Stimulated activated CD4-positive, alpha-beta T cell treated with anti-CD3 and anti-CD28 coated beads, TNF-alpha, amount 100 ng/mL, for 1 hour (primary cell): ENCODE data around the gene CHST3.

ENCODE experiments used
- DNase-seq, 3 donors: peaks; one replicate each; pipeline ENCODE4 v3.0.0-alpha.2; 2020; ENCODE audit warnings: low read depth in 3 of 3, low spot score in 1 of 3

The CHST3 gene

GRCh38 chr10:72009425-72010081 lies 45.4 kb downstream of the CHST3 start:
- no peak for DNase-seq

DNA sequence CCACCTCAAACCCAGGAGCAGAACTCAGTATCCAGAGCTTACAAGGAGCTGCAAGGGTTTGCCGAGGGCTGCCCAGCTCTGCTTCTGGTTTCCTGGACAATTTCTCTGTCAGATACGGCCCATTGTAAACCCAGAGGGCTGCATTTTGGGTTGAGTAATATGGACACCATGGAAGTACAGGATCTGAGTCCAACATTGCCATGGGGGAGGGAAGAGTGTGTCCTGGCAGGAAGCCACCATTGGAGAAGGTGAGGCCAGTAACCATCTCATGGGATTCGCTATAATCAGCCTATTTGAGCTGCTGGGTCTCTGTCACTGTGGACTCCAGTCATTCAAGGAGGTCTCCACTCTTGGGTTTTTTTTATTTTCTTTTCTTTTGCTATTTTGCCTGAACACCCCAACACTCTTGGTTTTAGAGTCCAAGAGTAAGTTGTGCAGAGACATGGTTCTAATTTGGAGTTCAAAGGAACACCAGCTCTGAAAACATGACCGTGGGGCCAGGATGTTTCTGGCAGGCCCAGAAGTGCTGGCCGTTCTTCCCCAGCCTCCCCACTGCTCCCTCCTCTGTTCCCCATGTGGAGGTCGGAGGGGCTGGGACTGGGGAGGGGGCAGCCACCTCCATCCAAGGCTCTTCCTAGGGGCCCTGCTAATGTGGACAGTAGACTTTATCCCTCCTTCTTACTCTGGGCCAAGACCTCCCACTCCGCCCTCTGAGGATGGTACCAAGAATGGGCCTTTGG lies 46.2 kb downstream of the CHST3 start:
- DNase-seq: no peak

DNA sequence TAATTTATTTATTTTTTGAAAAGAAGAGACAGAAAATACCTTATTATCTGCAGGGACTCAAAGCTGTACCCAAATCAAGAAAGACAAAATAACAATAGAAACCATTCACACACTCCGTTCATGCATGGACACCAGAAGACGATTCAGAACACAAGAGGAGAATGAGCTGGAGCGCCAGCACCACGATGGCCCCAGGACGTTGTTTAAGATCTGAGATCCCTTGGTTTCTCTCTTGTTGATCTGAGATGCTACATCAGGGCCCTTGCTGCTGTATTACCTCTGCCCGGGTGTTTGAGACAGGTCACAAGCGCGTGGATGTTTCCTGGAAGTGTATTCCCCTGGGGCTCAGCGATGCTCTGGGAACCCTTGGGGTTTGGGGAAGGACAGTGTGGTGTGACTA lies 46.8 kb downstream of the CHST3 start:
- no peak for DNase-seq

DNA sequence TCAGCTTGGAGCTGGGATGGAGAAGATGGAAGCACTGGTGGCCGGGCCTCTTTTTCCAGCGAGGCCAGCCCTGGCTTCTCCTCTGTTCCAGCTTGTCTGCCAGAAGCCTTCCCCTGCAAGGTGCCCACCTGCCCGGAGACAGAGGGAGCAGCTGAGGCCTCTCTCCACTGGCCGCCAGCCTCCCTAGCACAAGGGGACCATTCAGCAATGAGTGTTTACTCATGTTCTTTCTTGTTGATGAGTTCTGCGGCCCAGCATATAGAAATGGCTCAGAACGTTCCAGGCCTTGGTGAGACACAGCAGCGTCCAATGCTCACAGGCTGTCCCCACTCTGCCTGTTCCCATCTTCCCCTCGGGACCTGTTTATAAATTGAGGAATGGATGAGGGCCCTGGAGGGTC lies 47.3 kb downstream of the CHST3 start:
- DNase-seq: no peak

GRCh38 chr10:72011976-72012512 lies 47.8 kb downstream of the CHST3 start:
- DNase-seq: no peak

DNA sequence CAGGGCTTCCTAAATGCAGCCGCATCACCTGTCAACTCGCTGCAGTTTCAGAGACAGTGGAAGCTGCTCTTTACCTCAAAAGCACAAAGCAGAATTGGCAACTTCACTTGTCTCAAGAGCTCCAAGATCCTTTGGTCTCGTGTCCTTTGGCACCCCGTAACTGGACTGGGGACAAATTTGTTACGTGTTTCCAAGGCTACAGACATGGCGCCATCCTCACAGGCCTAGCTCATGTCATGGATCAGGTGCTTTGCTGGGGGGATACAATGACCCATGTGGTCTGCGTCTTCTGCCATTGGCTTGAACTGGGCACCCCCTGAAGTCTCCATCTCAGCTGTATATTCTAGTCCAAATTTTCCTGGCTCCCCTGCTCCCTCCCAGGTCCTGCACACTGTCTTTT lies 48.6 kb downstream of the CHST3 start:
- DNase-seq: no peak

DNA sequence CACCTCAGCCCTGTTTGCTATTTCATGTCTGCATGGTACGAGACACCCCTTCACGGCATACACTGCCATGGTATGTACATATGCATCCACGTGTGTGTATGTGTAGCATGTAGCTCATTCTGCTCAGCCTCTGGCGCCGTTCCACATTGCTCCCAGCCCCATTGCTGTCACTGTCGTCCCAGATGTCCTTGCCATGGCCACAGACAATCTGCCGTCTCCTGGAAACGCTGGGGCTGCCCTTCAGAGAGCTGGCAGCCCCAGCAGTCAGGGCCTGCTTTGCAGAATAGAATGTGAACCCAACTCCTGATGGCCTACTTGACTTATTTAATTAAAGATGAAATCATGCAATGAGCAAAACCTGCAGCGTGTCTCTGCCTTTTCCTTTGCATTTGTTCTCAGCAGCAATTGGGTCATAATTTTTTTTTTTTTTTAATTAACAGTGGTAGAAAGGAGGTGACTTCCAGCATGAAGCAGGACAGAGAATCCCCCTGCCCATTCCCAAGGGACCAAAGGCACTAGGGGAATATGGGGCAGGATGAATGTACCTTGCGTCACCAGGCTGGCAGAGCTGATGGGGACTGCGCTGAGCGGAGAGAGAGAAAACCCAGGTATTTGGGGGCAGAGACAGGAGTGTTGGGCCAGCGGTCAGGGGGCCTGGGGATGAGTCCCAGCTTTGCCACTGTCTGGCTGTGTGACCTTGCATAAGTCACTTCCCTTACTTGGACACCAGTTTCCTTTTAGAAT lies 49.2 kb downstream of the CHST3 start:
- no peak for DNase-seq

DNA sequence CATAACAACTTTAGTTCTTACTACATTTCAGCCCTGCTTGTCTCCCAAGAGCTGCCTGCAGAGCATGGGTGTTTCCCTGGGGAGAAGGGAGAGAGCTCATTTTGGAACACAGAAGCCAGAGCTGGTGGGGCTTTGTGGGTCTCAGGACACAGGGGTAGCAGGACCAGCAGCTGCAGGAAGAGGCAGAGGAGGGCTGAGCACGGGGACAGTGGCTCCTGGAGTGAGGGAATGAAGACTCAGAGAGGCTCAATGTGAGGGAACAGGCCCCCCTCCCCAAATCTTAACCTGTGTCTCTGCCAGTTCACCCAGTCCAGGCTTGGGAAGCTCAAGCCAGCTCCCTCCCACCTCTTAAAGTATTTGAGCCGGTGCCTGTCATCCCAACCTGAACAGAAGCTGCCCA lies 50.0 kb downstream of the CHST3 start:
- DNase-seq: no peak

DNA sequence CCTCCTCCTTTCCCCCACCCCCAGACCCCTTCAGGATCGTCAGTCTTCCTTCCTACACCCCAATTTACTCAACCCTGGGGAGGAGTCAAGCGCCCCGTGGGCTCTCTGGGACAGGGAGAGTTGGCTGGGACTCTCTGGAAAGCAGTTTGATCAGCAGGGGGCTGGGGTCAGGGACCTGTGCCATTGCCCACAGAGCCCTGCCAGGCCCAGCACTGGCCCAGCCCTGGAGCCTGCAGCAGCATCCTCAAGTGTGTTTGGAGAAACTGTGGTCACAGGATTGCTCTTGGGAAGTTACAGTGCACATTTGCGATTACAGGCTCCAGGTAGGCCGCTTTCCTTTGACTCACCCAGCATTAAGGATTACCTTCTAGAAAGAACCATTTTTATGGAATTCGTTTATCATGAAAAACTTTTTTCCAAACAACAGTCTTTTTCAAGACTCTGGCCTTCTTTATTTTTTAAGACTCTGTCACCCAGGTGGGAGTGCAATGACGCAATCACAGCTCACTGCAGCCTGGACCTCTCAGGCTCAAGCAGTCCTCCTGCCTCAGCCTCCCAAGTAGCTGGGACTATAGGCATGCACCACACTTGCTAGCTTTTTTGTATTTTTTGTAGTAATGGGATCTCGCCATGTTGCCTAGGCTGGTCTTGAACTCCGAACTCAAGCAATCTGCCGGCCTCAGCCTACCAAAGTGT lies 50.7 kb downstream of the CHST3 start:
- DNase-seq: no peak

- DNase-seq: no peak
These were observed 51.6 kb downstream of the CHST3 start for GRCh38 chr10:72015841-72016240.

GRCh38 chr10:72016608-72017300 lies 52.6 kb downstream of the CHST3 start:
- no peak for DNase-seq

DNA sequence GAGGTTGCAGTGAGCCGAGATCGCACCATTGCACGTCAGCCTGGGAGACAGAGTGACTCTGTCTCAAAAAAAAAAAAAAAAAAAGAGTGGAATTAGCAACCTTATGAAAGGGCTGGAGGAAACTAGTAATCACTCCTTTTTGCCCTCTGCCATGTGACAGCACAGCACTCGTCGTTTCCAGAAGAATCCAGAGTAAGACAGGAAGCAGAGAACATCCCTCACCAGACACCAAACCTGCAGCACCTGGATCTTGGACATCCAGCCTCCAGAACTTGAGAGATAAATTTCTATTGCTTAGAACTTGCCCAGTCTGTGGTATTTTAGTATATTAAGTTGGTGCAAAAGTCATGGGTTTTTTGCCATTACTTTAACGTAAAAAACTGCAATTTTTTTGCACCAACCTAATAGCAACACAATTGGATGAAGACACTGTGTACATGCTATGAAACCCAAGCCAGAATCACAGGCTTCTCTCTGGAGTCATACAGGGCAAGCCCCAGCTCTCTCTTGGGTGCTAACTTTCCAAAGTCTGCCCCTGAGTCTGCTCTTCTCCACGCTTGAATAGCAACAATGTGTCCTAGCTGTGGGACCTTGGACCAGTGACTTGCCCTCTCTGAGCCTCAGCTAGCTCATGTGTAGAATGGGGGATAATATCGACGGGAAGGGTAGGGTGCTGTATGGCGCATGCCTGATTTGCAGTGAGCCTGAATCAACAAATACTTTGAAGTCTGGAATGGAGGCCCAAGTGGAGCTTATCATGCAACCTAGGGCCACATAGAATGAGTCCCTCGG lies 55.1 kb downstream of the CHST3 start:
- no peak for DNase-seq

- DNase-seq: no peak
These were observed 57.0 kb downstream of the CHST3 start for GRCh38 chr10:72020914-72021809.

DNA sequence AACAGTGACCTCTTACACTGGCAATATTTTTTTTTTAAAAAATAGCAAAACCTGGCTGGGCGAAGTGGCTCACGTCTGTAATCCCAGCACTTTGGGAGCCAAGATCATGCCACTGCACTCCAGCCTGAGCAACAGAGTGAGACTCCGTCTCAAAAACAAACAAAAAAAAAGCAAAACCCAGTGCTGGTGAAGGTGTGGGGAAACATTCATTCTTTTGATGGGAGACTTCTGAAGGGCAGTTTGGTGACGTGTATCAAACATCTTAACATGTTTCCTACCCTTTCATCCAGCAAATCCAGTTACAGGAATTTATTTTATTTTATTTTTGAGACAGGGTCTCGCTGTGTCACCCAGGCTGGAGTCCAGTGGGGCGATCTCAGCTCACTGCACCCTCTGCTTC lies 58.0 kb downstream of the CHST3 start:
- no peak for DNase-seq

- no peak for DNase-seq
These were observed 60.4 kb downstream of the CHST3 start for GRCh38 chr10:72024596-72024995.

DNA sequence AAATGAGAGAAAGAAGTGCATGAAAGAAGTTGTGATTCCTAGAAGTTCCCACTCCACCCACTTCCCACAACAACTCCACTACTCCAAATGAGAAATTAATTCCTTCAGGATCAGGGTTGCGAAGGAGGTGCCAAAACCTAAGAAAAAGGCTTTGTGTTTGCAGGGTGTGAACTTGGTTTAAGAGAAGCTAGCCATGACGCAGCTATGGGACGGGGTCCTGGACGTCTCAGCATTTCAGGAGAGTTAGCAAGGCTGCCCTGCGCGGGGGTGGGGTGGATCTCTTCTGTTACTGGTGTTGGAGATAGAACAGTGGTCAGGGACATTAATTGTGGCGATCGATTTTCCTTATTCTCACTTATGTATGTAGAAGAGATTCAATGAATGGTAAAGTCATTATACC lies 61.2 kb downstream of the CHST3 start:
- DNase-seq: no peak

GRCh38 chr10:72025832-72026231 lies 61.6 kb downstream of the CHST3 start:
- no peak for DNase-seq

DNA sequence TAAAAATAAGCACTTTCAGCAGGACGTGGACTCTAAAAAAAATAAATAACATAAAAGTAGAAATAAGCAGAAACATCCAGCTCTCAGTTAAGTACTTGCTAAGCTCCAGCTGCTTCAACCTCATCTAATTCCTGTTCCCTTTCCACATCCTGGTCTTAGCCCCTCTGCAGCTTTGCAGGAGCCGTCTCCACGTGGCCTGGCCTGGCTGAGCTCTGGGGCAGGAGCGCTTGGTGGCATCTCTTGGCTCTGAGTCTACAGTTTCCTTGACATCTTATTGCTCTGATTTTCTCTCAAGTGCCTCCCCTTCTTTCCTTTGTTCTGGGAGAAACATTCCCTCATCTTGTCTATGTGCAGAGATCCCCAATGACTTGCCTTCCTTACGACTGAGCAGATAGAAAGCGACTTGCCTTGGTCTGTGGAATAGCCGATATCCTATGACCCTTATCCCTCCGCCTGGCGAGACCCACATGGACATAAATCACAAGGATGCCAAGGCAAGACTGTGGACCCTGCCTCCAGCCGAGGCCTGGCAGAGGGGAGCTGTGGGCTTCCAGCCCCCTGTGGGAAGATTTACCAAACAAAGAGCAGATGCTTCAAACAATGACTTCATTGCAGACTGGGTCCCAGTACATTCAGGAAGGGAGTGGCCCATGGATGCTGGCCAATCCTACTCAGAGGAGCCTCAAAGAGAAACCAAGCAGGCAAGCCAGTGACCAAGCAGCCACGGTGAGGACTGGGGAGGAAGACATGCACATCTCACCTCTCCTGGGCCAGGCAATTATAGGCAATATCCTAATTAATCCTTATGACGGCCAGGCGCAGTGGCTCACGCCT lies 62.3 kb downstream of the CHST3 start:
- DNase-seq: no peak
